Ishikawa (cell line): ENCODE results near the gene GTF2A1L.

Experiments
- CREB1 ChIP-seq: IDR thresholded peaks from 2 replicates; pipeline ENCODE4 v1.6.1; 2012; ENCODE audit warnings: low read depth
- EGR1 ChIP-seq: IDR thresholded peaks from 2 replicates; pipeline ENCODE4 v1.6.1; 2012
- EP300 ChIP-seq: IDR thresholded peaks from 2 replicates; pipeline ENCODE4 v1.6.1; 2012; ENCODE audit warnings: borderline replicate concordance
- FOXM1 ChIP-seq: IDR thresholded peaks from 2 replicates; pipeline ENCODE4 v1.6.1; 2012; ENCODE audit warnings: low read depth, borderline replicate concordance
- TAF1 ChIP-seq: IDR thresholded peaks from 2 replicates; pipeline ENCODE4 v1.6.1; 2012; ENCODE audit warnings: low read depth, mild to moderate bottlenecking
- YY1 ChIP-seq: IDR thresholded peaks from 2 replicates; pipeline ENCODE4 v1.6.1; 2012; ENCODE audit warnings: low read depth
- TF ChIP-seq, protein P1 (sequence below): IDR thresholded peaks from 2 replicates; pipeline ENCODE4 v1.6.1; 2012; ENCODE audit warnings: low read depth, mild to moderate bottlenecking
- TF ChIP-seq, protein P2 (sequence below): IDR thresholded peaks from 2 replicates; pipeline ENCODE4 v1.6.1; 2012
- TF ChIP-seq, protein P3 (sequence below): IDR thresholded peaks from 2 replicates; pipeline ENCODE4 v1.6.1; 2012

DNA sequence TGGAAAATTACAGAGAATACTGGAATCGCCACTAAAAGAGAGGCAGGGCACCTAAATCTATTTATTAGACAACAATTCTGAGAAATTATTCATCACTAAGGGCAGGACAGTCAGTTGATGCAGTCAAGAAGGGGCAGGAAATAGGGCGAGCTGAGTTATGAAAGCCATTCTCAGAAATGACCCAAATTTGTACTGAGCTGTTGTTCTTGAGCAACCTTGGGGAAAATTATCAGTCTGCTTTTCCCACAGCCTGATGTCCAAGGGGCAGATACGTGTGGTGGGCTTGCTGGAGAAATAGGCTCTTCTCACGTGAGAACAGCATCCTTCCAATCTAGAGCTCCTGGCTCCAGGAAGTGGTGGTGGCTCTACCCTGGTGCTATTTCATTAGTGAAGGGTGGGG is 49.1 kb upstream of the GTF2A1L start:
- TF ChIP-seq TAF1: no peak
- TF ChIP-seq, protein P1, sequence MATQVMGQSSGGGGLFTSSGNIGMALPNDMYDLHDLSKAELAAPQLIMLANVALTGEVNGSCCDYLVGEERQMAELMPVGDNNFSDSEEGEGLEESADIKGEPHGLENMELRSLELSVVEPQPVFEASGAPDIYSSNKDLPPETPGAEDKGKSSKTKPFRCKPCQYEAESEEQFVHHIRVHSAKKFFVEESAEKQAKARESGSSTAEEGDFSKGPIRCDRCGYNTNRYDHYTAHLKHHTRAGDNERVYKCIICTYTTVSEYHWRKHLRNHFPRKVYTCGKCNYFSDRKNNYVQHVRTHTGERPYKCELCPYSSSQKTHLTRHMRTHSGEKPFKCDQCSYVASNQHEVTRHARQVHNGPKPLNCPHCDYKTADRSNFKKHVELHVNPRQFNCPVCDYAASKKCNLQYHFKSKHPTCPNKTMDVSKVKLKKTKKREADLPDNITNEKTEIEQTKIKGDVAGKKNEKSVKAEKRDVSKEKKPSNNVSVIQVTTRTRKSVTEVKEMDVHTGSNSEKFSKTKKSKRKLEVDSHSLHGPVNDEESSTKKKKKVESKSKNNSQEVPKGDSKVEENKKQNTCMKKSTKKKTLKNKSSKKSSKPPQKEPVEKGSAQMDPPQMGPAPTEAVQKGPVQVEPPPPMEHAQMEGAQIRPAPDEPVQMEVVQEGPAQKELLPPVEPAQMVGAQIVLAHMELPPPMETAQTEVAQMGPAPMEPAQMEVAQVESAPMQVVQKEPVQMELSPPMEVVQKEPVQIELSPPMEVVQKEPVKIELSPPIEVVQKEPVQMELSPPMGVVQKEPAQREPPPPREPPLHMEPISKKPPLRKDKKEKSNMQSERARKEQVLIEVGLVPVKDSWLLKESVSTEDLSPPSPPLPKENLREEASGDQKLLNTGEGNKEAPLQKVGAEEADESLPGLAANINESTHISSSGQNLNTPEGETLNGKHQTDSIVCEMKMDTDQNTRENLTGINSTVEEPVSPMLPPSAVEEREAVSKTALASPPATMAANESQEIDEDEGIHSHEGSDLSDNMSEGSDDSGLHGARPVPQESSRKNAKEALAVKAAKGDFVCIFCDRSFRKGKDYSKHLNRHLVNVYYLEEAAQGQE: no peak
- no peak for TF ChIP-seq EP300
- TF ChIP-seq YY1: no peak
- TF ChIP-seq, protein P2, sequence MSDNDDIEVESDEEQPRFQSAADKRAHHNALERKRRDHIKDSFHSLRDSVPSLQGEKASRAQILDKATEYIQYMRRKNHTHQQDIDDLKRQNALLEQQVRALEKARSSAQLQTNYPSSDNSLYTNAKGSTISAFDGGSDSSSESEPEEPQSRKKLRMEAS: no peak
- TF ChIP-seq, protein P3, sequence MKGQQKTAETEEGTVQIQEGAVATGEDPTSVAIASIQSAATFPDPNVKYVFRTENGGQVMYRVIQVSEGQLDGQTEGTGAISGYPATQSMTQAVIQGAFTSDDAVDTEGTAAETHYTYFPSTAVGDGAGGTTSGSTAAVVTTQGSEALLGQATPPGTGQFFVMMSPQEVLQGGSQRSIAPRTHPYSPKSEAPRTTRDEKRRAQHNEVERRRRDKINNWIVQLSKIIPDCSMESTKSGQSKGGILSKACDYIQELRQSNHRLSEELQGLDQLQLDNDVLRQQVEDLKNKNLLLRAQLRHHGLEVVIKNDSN: no peak
- TF ChIP-seq CREB1: no peak
- TF ChIP-seq EGR1: no peak
- TF ChIP-seq FOXM1: no peak
